Measurements from ENCODE around the gene APBB2. TPM values are rescaled to one million over a fixed set of nuclear protein-coding genes. Genes with fewer than 3 reads are reported as not detected.

APBB2 gene
- total and polyA plus RNA-seq, 2 of the 8 experiments (the other 6 are each of a cell fraction or from before 2014, with no cell fraction given) = 58.7 to 59.4 TPM

GRCh38 chr4:41081847-41082246, 132.5 kb downstream of the APBB2 start (continued):
- no peak for TF ChIP-seq HDAC6 (IDR thresholded peaks at IDR 0.05; ENCODE audit: low read depth, low read length)
- TF ChIP-seq GTF2F1 (IDR thresholded peaks at IDR 0.05; ENCODE audit: borderline replicate concordance, low read depth, low read length) = no peak

All from H1 (cell line).